Measurements from ENCODE around the gene BMP6. TPM values are rescaled to one million over a fixed set of nuclear protein-coding genes. Genes with fewer than 3 reads are reported as not detected.

Gene BMP6
- total and polyA plus RNA-seq, 2 donors from 2014 or later, result 5.0 to 10.0 TPM

- Histone ChIP-seq H3K36me3 (ENCODE audit: control insufficient read depth in 2 of 3, insufficient read depth in 3 of 3, low read length in 3 of 3) (no peaks in the 10 kb centered on the region), H3K4me3 (ENCODE audit: low read length in 3 of 3) (no peak overlapping the region), H3K9me3 (ENCODE audit: control insufficient read depth in 2 of 3, insufficient read depth in 1 of 3, low read length in 3 of 3) (no peaks in the 10 kb centered on the region), H3K27ac (ENCODE audit: low read depth in 2 of 2, low read length in 2 of 2) (no peak overlapping the region), H3K4me1 (ENCODE audit: control insufficient read depth in 2 of 3, insufficient read depth in 2 of 3, low read depth in 1 of 3, low read length in 3 of 3) (no peaks in the 10 kb centered on the region), H3K9ac (ENCODE audit: low read length in 3 of 3) (no peak overlapping the region), H3K27me3 (ENCODE audit: control insufficient read depth, insufficient read depth, low read length) (no peaks in the 10 kb centered on the region)
- no peak for TF ChIP-seq CTCF (IDR thresholded peaks at IDR 0.05; ENCODE audit: borderline replicate concordance, extremely low read depth, insufficient read depth)
- DNase-seq, result peak in 3 of 5 donors; percentile 31 to 86 (median 68)
- intact Hi-C loops (cut with DNase I), result no loop called here
- no peak for FAIRE-seq
Observed at GRCh38 chr6:7866526-7866925, 140.6 kb downstream of the BMP6 start.

- Histone ChIP-seq H3K9ac (ENCODE audit: low read length in 3 of 3) (no peak overlapping the region), H3K4me3 (ENCODE audit: low read length in 3 of 3) (no peak overlapping the region), H3K27ac (ENCODE audit: low read depth in 2 of 2, low read length in 2 of 2) (no peak overlapping the region), H3K4me1 (ENCODE audit: control insufficient read depth in 2 of 3, insufficient read depth in 2 of 3, low read depth in 1 of 3, low read length in 3 of 3) (no peaks in the 10 kb centered on the region), H3K9me3 (ENCODE audit: control insufficient read depth in 2 of 3, insufficient read depth in 1 of 3, low read length in 3 of 3) (peaks cover 0 to 3% (median 0%) of the 10 kb centered on the region in 3 donors), H3K36me3 (ENCODE audit: control insufficient read depth in 2 of 3, insufficient read depth in 3 of 3, low read length in 3 of 3) (no peaks in the 10 kb centered on the region), H3K27me3 (ENCODE audit: control insufficient read depth, insufficient read depth, low read length) (no peaks in the 10 kb centered on the region)
- no peak for FAIRE-seq
- DNase-seq, result peak in 1 of 5 donors; percentile 67
- intact Hi-C loops (cut with DNase I), result no loop called here
- no peak for TF ChIP-seq CTCF (IDR thresholded peaks at IDR 0.05; ENCODE audit: borderline replicate concordance, extremely low read depth, insufficient read depth)
Observed at GRCh38 chr6:7868926-7869325, 143.0 kb downstream of the BMP6 start.

DNA sequence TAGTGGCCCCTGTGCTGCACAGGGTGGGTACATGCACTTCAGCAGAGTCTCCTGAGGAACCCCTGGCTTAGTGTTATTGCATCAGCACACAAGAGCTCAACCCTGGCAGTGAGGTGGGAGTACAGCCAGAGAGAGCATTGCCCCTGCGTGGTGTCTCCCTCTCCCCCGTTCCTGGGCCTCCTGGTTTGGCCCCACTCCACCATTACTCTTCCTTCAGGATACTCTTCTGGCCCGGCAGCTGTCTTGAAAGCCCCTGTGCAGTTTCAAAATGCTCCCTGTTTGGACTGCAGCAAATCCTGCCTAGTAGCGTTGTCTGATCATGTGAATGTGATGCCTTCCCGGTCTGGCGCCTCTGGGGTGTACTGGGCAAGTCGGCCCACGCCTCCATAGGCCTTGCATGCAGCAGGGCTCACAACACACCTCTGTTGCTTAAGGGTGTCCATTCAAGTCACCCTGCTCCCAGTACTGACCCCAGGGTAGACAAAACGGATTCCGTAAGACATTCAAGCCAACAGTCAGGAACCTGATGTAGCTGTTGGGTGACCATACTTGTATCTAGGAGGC, 152.6 kb downstream of the BMP6 start:
- no peak for FAIRE-seq
- Histone ChIP-seq H3K4me3 (ENCODE audit: low read length in 3 of 3) (no peak overlapping the region), H3K36me3 (ENCODE audit: control insufficient read depth in 2 of 3, insufficient read depth in 3 of 3, low read length in 3 of 3) (peaks cover 4 to 20% (median 19%) of the 10 kb centered on the region in 3 donors), H3K9me3 (ENCODE audit: control insufficient read depth in 2 of 3, insufficient read depth in 1 of 3, low read length in 3 of 3) (no peaks in the 10 kb centered on the region), H3K9ac (ENCODE audit: low read length in 3 of 3) (no peak overlapping the region), H3K27ac (ENCODE audit: low read depth in 2 of 2, low read length in 2 of 2) (no peak overlapping the region), H3K4me1 (ENCODE audit: control insufficient read depth in 2 of 3, insufficient read depth in 2 of 3, low read depth in 1 of 3, low read length in 3 of 3) (peaks cover 0 to 3% (median 0%) of the 10 kb centered on the region in 3 donors), H3K27me3 (ENCODE audit: control insufficient read depth, insufficient read depth, low read length) (no peaks in the 10 kb centered on the region)
- no peak for DNase-seq
- no peak for TF ChIP-seq CTCF (IDR thresholded peaks at IDR 0.05; ENCODE audit: borderline replicate concordance, extremely low read depth, insufficient read depth)
- intact Hi-C loops (cut with DNase I), result no loop called here

- no peak overlapping the region for H3K27ac ChIP-seq (ENCODE audit: low read depth in 2 of 2, low read length in 2 of 2)
- H3K4me1 ChIP-seq (ENCODE audit: control insufficient read depth in 2 of 3, insufficient read depth in 2 of 3, low read depth in 1 of 3, low read length in 3 of 3), result peaks cover 0 to 3% (median 0%) of the 10 kb centered on the region in 3 donors
- DNase-seq (no peak), FAIRE-seq (no peak)
- H3K9me3 ChIP-seq (ENCODE audit: control insufficient read depth in 2 of 3, insufficient read depth in 1 of 3, low read length in 3 of 3), result no peaks in the 10 kb centered on the region
- no peak for TF ChIP-seq CTCF (IDR thresholded peaks at IDR 0.05; ENCODE audit: borderline replicate concordance, extremely low read depth, insufficient read depth)
- intact Hi-C loops (cut with DNase I), result no loop called here
- no peaks in the 10 kb centered on the region for H3K27me3 ChIP-seq (ENCODE audit: control insufficient read depth, insufficient read depth, low read length)
- H3K9ac ChIP-seq (ENCODE audit: low read length in 3 of 3), result no peak overlapping the region
- no peak overlapping the region for H3K4me3 ChIP-seq (ENCODE audit: low read length in 3 of 3)
- H3K36me3 ChIP-seq (ENCODE audit: control insufficient read depth in 2 of 3, insufficient read depth in 3 of 3, low read length in 3 of 3), result peaks cover 4 to 25% (median 22%) of the 10 kb centered on the region in 3 donors
Observed at GRCh38 chr6:7879043-7879442, 153.1 kb downstream of the BMP6 start.
